ENCODE data around the gene PAPSS2. TPM values are rescaled to one million over a fixed set of nuclear protein-coding genes. Genes with fewer than 3 reads are reported as not detected.
"Not testable (repeated sequence)": the region's sequence is repeated elsewhere in the genome, so short reads cannot be mapped to it uniquely, and the experiment has no call there.

Gene PAPSS2
- total RNA-seq, result 1 to 10 TPM; 2.2 to 5.1 (median 4.5) TPM

DNA sequence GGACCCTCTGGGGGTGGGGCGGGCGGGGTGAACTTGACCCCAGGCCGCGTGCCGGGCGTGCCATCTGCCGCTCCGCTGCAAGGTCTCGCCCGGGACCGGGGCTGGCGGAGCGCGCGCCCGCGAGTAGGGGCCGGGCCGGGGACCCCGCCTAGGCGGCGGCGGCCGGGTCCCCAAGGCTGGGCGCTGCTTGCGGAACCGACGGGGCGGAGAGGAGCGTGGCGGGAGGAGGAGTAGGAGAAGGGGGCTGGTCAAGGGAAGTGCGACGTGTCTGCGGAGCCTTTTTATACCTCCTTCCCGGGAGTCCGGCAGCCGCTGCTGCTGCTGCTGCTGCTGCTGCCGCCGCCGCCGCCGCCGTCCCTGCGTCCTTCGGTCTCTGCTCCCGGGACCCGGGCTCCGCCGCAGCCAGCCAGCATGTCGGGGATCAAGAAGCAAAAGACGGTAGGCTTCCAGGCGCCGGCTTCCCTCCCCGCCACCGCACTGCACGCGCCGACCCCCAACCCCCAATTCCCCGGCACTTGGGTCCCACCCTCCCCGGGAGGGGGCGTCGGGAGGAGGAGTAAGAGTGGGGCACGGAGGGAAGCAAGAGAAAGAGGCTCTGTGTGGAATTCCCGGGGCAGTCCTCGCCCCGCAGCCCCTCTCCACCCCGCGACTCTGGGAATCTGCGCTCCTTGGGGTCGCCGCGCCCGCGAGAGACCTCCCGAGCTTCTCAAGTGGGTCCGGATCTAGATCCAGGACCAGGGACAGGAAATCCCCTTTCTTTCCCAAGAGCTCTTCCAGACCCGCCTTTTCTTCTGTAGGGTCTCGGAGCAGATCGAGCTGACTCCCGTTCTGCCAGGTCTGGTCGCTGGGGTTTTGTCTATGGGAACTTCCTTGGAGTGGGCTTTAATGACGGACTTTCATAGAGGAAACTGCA is at the start of gene PAPSS2:
TSS of gene PAPSS2 (plus strand) at position 308 of the 913 bp plus-strand sequence. CDS start at position 412, 104 bp downstream.
- WGBS, 2 donors, result 1% methylated on average over 49 to 61 of the region's 82 CpGs
- peak; percentile 31 to 90 for DNase-seq (ENCODE audit: low spot score in 2 of 2)
- peak within 1 kb of the TSS; percentile 56 for H3K4me3 ChIP-seq (ENCODE audit: low read depth, poor library complexity, severe bottlenecking)
- TF ChIP-seq POLR2A (IDR thresholded peaks at IDR 0.05), result no peak
- TF ChIP-seq, protein P1, sequence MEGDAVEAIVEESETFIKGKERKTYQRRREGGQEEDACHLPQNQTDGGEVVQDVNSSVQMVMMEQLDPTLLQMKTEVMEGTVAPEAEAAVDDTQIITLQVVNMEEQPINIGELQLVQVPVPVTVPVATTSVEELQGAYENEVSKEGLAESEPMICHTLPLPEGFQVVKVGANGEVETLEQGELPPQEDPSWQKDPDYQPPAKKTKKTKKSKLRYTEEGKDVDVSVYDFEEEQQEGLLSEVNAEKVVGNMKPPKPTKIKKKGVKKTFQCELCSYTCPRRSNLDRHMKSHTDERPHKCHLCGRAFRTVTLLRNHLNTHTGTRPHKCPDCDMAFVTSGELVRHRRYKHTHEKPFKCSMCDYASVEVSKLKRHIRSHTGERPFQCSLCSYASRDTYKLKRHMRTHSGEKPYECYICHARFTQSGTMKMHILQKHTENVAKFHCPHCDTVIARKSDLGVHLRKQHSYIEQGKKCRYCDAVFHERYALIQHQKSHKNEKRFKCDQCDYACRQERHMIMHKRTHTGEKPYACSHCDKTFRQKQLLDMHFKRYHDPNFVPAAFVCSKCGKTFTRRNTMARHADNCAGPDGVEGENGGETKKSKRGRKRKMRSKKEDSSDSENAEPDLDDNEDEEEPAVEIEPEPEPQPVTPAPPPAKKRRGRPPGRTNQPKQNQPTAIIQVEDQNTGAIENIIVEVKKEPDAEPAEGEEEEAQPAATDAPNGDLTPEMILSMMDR (IDR thresholded peaks at IDR 0.05), result no peak
- intact Hi-C loops (cut with DNase I; ENCODE audit: low total_unique reads), result no loop called here

DNA sequence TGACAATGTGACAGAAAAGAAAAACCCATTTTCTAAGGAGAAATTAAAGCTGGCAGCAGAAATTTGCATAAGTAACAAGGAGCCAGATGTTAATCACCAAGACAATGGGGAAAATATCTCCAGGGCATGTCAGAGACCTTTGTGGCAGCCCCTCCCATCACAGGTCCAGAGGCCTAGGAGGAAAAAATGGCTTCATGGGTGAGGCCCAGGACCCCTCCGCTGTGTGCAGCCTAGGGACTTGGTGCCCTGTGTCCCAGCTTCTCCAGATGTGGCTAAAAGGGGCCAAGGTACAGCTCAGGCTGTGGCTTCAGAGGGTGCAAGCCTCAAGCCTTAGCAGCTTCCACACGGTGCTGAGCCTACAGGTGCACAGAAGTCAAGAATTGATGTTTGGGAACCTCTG is 48.3 kb upstream of the PAPSS2 start:
- 90 to 94% methylated on average over 2 of the region's 2 CpGs for WGBS, 2 donors
- intact Hi-C loops (cut with DNase I; ENCODE audit: low total_unique reads), result not testable (repeated sequence)

DNA sequence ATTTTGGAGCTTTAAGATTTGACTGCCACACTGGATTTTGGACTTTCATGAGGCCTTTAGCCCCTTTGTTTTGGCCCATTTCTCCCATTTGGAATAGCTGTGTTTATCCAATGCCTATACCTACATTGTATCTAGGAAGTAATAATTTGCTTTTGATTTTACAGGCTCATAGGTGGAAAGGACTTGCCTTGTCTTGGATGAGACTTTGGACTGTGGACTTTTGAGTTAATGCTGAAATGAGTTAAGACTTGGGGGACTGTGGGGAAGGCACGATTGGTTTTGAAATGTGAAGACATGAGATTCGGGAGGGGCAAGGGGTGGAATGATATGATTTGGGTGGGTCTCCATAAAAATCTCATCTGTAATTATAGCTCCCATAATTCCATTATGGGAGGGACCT is 47.6 kb upstream of the PAPSS2 start:
- WGBS, 2 donors, result 83 to 89% methylated on average over 2 of the region's 2 CpGs
- no peak overlapping the region for H3K4me3 ChIP-seq (ENCODE audit: low read depth, poor library complexity, severe bottlenecking)
- DNase-seq (ENCODE audit: low spot score in 2 of 2), result no peak
- TF ChIP-seq, protein P1 (IDR thresholded peaks at IDR 0.05), result no peak
- TF ChIP-seq POLR2A (IDR thresholded peaks at IDR 0.05), result no peak
- intact Hi-C loops (cut with DNase I; ENCODE audit: low total_unique reads), result no loop called here

More for the DNA sequence above, 48.3 kb upstream of the PAPSS2 start:
- not testable (repeated sequence) for H3K4me3 ChIP-seq (ENCODE audit: low read depth, poor library complexity, severe bottlenecking); DNase-seq (ENCODE audit: low spot score in 2 of 2)

DNA sequence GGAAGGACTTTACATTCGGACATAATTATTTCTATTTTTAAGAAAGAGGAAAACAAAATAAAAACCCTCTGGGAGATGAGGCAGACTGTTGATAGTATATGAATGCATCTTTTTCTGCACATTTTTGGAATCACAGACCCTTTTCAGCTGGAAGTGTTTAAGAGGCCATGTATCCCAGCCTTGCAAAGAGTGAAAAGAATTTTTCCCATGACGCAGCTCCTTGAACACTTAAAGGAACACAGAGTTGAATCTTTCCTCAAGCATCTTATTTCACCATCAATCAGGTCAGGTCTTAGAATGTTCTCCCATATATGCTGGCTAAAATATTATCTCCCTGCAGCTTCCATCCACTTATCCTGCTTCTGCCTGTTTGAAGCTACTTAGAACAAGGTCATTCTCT is 45.9 kb upstream of the PAPSS2 start:
- H3K4me3 ChIP-seq (ENCODE audit: low read depth, poor library complexity, severe bottlenecking), result no peak overlapping the region
- TF ChIP-seq, protein P1 (IDR thresholded peaks at IDR 0.05), result no peak
- no peak for TF ChIP-seq POLR2A (IDR thresholded peaks at IDR 0.05)
- no peak for DNase-seq (ENCODE audit: low spot score in 2 of 2)
- WGBS, 2 donors, result 79 to 85% methylated on average over 2 of the region's 2 CpGs
- intact Hi-C loops (cut with DNase I; ENCODE audit: low total_unique reads), result no loop called here

DNA sequence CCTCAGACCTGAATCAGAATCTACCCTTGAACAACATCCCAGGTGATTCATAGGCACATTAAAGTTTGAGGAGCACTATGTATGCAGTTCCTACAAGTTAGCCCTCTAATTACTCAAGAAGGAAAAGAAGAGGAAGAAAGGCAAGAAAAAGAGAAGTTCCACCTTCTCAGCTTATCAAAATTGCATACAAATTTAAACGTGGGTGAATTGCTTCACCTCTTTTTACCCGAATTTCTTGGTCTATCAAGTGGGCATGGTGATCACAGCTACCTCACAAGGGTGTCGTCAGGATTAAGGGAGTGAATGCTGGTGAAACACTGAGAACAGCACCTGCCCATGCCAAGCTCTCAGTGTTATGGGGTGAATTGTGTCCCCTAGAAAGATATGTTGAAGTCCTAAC is 43.8 kb upstream of the PAPSS2 start:
- H3K4me3 ChIP-seq (ENCODE audit: low read depth, poor library complexity, severe bottlenecking), result no peak overlapping the region
- 72 to 80% methylated on average over 3 of the region's 3 CpGs for WGBS, 2 donors
- DNase-seq (ENCODE audit: low spot score in 2 of 2), result no peak
- TF ChIP-seq, protein P1 (IDR thresholded peaks at IDR 0.05), result no peak
- no peak for TF ChIP-seq POLR2A (IDR thresholded peaks at IDR 0.05)
- intact Hi-C loops (cut with DNase I; ENCODE audit: low total_unique reads), result no loop called here

DNA sequence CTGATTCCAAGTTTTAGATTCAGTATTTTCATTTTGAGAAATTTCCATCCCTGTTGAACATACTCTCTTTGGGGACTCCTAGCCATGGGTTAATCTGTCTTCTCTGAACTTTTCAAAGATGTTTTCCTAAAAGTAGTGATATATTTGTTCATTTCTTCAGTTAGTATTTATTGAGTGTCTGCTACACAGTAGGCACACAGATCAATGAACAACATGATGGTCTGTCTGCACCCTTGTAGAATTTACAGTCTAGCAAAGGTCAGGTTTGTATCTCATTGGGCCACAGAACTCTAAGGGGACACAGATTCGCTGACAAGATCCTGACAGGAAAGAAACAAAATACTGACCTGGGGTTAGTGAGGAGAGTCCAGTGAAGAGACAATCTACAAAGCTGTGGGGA is 42.2 kb upstream of the PAPSS2 start:
- TF ChIP-seq POLR2A (IDR thresholded peaks at IDR 0.05), result no peak
- TF ChIP-seq, protein P1 (IDR thresholded peaks at IDR 0.05), result no peak
- intact Hi-C loops (cut with DNase I; ENCODE audit: low total_unique reads), result no loop called here
- 96% methylated on average over 1 of the region's 1 CpG for WGBS, 2 donors
- no peak for DNase-seq (ENCODE audit: low spot score in 2 of 2)
- no peak overlapping the region for H3K4me3 ChIP-seq (ENCODE audit: low read depth, poor library complexity, severe bottlenecking)

Data from lower leg skin (tissue), 4 donors.